ENCODE measurements around the gene GRIA3.

- no peak for TF ChIP-seq CTCF (IDR thresholded peaks at IDR 0.05)
- TF ChIP-seq POLR2A (IDR thresholded peaks at IDR 0.05): no peak
- TF ChIP-seq EP300 (IDR thresholded peaks at IDR 0.05): no peak
Observed at GRCh38 chrX:123357941-123358340, 173.9 kb downstream of the GRIA3 start.
